NCI-H345 treated with DMSO at 0.1 percent for 48 hours (cell line): ENCODE measurements around the gene TENT4B.
"Not testable (repeated sequence)": the region's sequence is repeated elsewhere in the genome, so short reads cannot be mapped to it uniquely, and the experiment has no call there.

Experiments
- DNase-seq: peaks from one replicate; lab custom pipeline; 2025; ENCODE audit not compliant: unreplicated experiment; lab: John Stamatoyannopoulos, UW

Gene TENT4B

GRCh38 chr16:50152807-50153595, at the start of gene TENT4B:
TSS of gene TENT4B (plus strand) at chr16:50153306. CDS start at chr16:50153622, 316 bp downstream.
- peak; percentile 21 for DNase-seq

DNA sequence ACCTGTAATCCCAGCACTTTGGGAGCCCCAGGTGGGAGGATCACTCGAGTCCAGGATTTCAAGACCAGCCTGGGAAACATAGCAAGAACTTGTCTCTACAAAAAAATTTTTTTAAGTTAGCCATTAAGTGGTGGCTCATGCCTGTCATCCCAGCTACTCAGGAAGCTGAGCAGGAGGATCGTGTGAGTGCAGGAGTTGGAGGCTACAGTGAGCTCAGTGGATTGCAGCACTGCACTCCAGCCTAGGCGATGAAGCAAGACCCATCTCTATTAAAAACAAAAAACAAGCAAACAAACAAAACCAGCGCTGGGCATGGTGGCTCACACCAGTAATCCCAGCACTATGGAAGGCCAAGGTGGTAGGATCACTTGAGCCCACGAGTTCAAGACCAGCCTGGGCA, 49.3 kb upstream of the TENT4B start:
- no peak for DNase-seq

GRCh38 chr16:50114357-50115129, 38.6 kb upstream of the TENT4B start:
- DNase-seq, result no peak

DNA sequence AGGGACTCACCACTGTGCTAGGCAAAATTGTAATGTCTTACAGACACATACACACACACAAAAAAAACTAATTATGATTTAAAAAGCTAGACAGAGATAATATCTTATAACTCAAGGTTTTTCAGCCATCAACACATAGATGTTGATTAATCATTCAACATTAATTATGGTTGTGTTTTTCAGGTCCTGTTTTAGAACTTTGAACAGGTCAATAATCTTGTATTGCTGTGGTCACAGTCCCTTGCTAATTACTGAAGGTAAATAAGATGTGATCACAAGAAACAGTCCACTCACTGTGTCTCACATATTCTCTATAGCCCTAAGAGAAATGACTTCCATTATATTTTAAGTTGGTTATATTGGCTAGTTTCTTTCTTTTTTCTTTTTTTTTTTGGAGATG, 32.4 kb upstream of the TENT4B start:
- DNase-seq, result no peak

- DNase-seq, result no peak
These were observed 31.8 kb upstream of the TENT4B start for GRCh38 chr16:50121278-50121677.

DNA sequence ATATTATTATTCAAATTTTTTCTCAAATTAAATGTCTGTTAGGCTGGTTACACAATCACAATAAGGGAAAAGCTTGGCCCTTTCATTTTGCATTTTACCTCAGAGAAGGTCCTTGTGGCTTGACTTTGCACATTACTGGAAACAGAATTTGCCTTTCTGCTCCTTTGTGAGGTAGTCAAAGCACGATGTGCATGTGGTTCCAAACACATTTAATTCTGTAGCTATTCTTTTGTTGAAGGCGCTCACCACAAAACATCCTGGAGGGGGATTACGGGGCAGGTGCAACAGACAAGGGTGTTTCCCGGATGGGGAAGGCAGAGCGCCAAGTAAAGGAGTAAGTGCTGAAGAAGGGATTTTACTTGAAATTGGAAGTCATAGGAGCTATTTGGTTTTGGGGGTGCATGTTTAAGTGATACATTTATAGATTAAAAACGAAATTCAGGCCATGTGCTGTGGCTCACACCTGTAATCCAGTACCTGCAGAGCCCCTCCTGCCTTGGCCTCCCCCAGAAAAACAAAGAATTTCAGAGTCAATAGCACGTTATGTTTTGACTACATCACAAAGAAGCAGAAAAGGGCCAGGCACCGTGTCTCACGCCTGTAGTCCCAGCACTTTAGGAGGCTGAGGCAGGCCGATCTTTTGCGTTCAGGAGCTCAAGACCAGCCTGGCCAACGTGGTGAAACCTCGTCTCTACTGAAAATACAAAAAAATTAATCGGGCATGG, 31.2 kb upstream of the TENT4B start:
- DNase-seq, result no peak

GRCh38 chr16:50123417-50123816, 29.7 kb upstream of the TENT4B start:
- no peak for DNase-seq

GRCh38 chr16:50124769-50125168, 28.3 kb upstream of the TENT4B start:
- DNase-seq, result no peak

GRCh38 chr16:50126183-50126582, 26.9 kb upstream of the TENT4B start:
- DNase-seq, result no peak

- DNase-seq, result not testable (repeated sequence)
These were observed 20.5 kb upstream of the TENT4B start for GRCh38 chr16:50132571-50132970.

DNA sequence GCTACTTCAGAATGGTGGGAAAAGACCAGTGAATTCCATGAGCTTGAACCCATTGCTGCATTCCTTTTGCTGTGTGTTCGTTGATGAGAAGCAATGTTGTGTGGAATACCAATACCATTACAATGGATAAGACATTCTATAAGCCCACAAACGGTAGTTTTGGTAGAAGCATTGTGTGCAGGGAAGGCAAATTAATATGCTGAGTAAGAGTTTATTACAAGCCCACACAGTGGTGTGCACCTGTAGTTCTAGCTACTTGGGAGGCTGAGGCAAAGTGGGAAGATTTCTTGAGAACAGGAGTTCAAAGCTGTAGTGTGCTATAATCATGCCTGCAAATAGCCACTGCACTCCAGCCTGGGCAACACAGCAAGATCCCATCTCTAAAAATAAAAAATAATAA, 19.9 kb upstream of the TENT4B start:
- no peak for DNase-seq

DNA sequence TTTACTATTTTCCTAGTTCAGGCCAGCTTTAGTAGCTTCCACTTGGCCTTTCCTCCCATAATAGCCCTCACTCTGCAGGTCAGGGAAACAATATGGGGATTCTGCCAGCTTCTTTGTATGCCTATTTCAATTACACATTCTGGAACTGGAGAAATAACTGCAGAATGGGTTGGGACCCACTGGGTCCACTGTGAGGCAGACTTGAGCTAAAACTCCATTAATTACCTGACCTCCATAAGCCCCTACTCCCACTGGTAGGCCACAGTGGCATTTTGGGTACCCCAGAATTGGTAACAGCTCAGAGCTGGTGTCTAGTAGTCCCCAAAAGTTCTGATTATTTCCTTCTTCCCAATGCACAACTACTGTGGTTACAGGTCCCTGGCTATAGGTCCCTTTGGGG, 16.7 kb upstream of the TENT4B start:
- no peak for DNase-seq

DNA sequence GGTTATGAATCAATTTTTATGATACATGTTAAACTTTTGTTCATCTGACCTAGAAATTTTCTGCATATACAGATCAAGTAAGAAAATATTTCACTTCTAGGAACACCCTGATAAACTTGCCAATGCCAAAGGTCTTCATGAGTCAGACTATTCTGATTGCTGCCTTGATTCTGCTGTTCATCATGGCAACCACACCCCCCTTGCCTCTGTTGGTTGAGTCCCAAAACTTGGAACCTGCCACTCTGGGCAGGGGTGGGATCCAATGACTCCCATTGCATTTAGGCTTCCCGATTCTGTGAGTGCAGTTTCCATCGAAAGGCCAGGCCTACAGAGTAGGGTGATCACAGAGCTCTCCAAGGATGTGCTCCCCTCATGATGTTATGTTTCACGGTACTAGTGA, 15.8 kb upstream of the TENT4B start:
- no peak for DNase-seq

DNA sequence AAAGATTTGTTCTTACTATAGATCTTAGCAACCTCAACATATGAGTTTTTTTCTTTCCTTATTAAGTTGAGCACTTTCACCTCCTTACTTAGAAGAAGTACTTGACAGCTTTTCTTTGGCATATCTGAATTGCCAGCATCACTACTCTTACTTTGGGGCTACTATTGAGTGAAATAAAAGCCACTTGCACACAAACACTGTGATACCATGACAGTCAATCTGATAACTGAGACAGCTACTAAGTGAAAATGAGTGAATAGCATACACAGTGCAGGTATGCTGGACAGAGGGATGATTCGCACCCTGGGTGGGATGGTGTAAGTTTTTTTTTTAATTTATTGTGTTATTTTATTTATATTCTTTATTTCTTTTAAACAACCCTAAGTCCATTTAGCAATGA, 13.5 kb upstream of the TENT4B start:
- no peak for DNase-seq

DNA sequence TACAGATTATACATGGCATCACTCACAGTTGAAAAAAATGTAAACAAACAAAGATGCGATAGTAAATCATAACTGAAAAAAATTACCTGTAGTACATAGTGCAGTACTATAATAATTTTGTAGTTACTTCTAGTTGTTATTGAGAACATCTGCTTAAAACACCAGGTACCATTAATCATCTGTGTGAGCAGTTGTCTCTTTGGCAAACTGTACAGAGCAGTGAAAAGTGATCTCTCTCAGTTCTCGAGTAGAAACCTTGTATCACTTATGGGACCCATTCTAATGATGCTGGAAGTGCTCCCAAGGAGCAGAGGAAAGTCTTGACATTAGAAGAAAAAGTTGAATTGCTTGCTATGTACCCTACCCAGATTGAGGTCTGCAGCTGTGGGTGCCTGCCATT, 8.9 kb upstream of the TENT4B start:
- DNase-seq, result no peak

GRCh38 chr16:50146479-50147435, 6.3 kb upstream of the TENT4B start:
- no peak for DNase-seq

DNA sequence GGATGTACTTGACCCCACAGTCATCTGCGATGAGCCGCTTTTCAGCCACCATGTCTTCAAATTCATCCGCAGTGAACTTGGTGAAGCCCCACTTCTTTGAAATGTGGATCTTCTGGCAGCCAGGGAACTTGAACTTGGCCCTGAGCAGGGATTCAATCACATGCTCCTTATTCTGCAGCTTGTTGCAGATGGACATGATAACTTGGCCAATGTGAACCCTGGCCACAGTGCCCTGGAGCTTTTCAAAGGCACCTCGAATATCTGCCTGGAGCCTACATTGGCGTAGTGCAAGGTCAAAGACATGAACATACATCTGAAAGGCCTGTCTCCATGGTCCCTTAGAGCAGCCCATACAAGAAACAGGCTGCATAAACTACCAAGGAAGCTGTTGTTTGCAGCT, 1.8 kb upstream of the TENT4B start:
- no peak for DNase-seq

GRCh38 chr16:50151756-50152155, 1.4 kb upstream of the TENT4B start:
- DNase-seq, result no peak

DNA sequence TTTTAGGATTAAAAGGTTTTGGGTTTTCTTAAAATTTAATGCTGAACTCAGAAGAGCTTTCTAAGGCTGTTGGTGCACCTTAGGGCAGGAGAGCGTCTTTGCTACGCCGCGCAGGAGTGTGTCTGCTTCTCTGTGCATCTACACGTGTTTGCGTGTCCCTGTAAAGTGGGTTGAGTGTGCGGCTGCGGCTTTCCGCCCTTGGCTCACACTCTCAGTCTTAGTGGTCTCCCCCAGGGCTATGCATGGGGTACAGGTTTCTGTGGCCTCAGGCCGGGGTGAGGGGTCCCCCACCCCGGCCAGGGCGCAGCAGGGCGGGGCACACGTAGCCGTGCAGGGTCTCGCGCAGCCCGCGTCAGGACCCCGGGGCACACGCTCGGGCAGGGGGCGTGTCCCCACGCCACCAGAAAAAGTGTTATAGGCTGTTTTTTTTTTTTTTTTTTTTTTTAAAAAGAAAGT, 727 bp upstream of the TENT4B start:
- no peak for DNase-seq

DNA sequence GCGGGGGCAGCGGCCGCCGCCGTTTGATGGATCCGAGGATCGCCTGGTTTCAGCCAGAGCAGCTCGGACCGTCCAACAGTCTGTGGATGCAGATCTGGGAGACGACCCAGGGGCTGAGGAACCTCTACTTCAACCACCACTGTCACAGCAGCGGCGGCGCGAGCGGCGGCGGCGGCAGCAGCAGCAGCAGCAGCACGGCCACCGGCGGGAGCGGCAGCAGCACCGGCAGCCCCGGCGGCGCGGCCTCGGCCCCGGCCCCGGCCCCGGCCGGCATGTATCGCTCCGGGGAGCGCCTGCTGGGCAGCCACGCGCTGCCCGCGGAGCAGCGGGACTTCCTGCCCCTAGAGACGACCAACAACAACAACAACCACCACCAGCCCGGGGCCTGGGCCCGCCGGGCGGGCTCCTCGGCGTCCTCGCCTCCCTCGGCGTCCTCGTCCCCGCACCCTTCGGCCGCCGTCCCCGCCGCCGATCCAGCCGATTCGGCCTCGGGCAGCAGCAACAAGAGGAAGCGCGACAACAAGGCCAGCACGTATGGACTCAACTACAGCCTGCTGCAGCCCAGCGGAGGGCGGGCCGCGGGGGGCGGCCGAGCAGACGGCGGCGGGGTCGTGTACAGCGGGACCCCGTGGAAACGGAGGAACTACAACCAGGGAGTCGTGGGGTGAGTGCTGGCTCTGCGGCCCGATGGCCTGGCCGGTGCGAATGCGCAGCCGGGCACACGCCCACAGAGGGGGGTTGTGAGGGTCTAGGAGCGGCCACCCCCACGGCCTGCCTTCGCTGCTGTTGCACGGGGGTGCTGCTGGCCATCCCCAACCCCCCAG, 702 bp downstream of the TENT4B start:
- no peak for DNase-seq
